ENCODE results near the gene KAZN.

The KAZN gene

DNA sequence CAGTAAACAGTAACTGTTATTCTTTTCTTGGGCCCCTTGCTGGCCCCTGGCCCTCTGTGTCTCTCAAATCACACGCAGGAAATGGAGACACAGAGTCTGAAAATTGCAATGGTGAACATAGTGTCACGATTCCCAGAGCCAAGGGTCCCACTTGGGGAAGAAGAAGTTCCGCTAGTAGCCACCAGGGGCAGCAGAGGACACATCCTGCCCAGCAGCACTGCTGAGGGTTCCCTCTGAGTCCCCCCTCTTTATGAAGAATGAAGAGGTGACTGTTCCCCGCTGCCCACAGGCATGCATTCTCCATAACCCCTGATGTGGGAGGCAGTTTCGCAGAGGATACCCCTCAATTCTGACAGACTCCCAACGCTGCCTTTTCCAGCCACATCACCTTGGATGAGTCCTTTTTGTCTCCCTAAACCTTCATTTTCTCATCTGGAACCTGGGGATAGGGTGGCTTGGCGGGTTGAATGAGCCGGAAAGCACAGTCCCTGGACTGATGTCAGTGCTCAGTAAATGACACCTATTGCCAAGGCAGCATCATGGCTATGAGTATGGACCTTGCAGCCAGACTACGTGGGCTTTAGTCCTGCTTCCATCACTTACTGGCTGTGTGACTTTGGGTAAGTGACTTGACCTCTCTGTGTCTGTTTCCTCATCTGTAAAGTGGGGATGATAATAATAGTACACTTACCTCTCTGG lies 317.0 kb downstream of the KAZN start:
- DNase-seq (ENCODE audit: low spot score) = peak; percentile 71

DNA sequence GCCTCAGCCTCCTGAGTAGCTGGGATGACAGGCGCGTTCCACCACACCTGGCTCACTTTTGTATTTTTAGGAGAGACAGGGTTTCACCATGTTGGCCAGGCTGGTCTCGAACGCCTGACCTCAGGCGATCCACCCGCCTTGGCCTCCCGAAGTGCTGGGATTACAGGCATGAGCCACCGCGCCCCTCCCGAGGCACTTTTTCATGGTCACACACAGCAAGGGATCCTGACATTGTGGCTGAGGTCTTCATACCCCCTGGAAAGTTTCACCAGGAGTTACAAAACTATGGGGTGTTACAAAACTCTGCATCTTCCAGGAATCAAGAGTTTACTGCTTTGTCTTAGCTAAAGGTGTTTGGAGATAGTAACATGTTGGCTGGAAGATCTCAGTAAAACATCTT lies 320.8 kb downstream of the KAZN start:
- DNase-seq (ENCODE audit: low spot score) = no peak

DNA sequence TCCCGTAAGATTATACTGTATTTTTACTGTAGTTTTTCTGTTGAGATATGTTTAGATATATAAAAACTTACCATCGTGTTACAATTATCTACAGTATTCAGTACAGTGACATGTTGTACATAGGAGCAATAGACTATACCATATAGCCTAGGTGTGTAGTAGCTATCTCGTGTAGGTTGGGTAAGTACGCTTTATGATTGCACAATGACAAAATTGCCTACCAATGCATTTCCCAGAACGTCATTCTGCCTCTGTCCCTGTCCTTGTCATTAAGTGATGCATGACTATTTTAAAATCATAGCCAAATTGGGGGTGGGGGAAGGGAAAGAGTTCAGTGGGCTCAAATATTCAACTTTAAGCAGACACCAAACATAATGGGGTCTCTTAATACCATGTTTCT lies 321.3 kb downstream of the KAZN start:
- no peak for DNase-seq (ENCODE audit: low spot score)

DNA sequence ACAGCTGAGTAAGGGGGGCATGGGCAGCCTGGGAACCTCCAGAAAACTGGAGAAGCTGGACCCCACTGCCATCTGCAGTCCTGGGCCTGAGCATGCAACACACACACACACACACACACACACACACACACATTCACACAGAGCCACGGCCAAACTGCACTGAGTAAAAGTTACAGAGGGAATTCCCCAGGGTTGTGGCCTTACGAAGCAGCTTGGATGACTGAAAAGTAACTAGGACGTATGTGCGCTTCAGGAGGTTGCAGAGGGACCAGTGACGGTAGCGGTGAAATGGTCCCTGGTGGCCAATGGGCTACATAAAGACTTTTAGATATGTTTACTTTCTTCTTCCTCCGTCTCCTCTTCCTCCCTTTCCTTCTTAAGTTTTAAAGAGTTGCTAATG lies 322.6 kb downstream of the KAZN start:
- no peak for DNase-seq (ENCODE audit: low spot score)

DNA sequence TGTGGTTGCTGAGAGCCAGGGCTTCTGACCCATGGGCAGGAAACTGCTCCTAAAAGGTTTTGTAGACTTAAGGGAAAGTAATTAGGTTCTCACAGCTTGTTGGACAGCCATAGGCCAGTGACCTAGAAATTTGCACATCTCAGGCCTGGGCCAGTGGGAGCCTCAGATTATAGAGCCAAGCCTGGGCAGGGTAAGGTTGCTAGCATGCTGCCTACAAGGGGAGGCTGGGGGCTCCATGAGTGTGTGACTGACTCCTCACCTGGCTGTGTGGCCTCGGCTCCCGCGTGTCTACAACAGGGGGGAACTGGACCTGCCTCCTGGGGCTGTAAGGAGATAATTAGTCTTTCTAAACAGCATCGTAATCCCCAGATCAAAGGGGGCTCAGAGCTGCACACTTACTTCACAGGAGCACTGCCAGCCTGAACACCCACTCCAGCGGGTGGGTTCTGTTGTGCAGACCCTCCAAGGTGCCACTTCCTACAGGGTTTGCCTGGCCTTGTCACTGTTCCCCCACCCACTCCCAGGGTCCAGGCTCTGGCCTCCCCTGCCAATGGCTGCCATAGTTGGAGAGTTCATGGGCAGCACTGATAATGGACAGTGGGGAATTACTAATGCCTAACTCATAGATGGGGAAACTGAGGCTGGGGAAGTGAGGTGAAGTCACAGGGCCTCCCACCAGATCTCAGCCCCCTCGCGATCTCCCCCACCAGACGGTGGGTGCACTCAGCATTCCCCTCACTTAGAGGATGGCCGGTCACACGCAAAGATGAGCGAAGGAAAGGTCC lies 324.6 kb downstream of the KAZN start:
- no peak for DNase-seq (ENCODE audit: low spot score)

DNA sequence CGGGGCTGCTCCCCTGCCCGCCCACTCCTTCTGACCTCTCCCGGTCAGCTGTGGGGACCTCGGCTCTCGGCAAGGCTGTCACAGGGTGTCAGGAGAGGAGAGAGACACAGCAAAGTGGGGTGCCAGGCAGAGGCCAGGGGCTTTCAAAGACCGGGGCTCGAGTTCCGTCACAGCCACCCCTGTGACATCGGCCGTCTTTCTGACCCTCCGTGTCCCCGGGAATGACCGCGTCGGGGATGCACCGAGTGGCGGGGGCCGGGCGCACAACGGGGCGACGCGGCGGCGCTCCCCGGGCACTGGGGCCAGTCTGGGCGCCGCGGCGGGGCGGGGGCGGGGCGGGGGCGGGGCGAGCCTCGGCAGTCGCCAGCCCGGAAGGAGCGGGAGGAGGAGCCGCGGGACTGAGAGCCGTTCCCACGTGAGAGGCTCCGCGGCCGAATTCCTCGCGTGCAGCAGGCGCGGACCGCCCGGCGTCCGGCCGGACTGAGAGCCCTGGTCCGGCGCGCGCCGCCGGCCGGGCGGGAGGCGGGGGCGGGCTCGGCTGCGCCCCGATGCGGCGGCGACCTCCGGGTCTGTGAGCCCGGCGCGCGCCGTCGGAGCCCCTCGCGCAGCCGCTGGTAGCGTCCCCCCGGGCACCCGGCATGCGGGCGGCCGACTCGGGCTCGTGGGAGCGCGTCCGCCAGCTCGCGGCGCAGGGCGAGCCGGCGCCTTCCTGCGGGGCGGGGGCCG lies 325.4 kb downstream of the KAZN start:
- peak; percentile 95 for DNase-seq (ENCODE audit: low spot score)

DNA sequence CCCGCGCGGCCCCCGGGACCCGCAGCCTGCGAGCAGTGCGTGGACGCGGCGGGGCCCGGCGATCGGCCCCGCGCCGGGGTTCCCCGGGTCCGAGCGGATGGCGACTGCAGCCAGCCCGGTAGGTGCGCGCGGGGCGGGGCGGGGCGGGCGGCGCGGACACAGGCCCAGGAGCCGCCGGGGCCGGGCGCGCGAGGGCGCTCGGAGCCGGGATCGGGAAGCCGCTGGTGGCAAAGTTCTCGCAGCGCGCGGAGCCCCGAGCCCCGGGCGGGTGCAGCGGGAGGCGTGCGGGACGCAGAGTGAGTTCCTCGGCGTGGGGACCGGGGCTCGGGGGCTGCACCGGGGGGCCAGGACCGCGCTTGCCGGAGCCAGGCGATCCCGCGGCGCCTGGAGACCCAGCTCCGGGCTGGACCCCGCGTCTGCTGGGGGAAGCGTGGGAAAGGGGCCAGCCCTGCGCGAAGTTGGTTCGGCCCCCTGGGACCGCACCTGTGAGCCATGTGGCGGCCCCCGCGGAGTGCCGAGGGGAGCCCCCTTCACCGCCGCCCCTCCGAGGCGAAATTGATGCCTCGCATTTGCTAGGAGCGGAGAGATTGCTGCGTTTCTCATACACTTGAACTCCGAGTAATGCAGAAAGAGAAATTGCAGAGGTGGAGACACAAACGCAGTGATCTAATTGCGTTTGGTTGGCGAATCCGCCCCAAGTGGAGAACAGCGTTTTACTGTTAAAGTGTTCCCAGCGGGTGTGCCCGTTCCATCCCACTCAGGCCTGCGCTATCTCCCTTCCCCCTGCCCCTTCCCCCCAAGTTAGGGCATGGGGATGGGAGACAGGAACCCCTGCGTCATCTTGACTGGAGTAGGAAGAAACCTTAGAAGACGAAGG lies 326.2 kb downstream of the KAZN start:
- peak; percentile 72 for DNase-seq (ENCODE audit: low spot score)

DNA sequence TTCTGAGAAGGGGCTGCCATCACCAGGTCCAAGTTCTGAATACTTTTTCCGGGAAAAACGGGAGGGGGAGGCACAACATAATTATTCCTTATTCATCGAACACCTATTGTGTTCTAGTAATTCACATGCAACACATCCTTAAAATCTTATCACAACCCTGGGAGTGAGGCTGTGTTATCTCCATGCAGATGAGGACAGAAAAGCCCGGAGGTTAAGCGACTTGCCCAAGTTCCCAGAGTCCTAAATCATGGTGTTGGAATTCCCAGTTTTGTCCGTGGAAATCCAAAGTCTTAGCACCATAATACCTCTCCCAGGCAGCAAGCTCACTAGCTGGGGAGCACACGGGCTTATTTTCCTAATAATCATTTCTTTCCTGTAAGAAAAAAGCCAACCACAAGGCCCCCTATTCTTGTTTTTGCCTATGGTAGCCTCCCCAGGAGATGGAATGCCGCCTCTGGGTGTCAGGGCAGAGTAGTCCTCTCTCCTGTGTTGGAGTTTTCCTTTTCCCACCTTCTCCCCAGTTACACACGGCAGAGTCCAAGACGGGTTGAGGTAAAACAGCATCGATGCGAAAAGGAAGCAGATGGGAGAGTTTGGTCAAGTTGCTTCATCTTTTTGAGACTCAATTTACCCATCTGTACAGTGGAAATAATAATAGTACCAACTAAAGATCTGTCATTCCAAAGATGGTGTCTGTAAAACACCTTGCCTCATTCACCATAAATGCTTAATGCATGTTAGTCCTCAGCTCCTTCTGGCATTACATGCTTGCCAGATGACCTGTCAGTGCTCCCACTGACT lies 327.1 kb downstream of the KAZN start:
- no peak for DNase-seq (ENCODE audit: low spot score)

DNA sequence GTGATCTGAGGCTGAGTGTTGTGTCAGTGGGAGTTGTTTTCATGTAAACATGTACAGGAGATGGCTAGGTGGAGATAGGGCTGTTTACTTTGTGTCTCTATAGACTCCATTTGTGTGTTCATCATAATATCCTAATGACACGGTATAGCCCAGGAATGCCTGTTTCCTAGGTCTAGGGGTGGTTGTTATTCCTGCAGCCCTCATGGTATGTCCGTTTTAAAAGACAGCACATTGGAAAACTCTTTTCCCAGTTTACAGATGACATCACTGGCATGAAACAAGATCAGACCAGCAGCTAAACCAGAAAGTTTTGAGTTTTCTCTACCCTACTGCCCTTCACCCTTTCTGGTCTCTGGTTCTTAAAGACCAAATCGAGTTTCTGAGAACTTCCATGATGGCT lies 327.7 kb downstream of the KAZN start:
- DNase-seq (ENCODE audit: low spot score) = no peak

DNA sequence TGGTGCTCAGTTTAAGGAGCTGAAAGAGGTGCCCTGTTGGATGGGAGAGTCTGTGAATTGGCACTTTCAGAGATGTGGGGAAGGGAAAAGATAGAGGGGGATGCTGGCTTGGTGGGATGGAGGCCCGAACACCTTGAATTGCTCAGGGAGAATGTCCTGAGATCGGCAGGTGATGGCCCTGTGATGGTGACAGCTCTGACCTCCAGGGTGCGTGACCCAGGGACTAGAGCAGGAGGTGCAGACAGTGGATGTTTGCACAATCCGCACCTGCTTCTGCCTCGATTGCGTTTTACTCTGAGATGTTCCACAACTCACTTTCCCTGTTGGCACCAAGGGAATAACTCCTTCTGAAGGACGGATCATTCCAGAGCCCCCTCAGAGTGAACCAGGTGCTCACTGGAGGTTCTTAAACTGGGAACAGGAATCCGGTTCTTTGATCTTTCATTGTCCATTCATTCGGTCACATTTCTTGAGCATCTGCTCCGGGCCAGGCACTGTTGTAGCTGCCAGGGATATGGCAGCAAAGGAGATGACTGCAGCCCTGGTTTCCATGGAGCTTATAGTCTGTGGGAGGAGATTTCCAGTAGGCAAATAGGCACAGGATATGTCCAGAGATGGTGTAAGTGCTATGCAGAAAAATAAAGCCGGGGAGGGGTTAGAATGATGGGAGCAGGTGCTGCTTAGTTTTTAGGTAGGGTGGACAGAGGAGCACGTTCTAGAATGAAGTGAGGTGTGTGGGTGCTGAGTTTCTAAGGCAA lies 328.5 kb downstream of the KAZN start:
- no peak for DNase-seq (ENCODE audit: low spot score)

DNA sequence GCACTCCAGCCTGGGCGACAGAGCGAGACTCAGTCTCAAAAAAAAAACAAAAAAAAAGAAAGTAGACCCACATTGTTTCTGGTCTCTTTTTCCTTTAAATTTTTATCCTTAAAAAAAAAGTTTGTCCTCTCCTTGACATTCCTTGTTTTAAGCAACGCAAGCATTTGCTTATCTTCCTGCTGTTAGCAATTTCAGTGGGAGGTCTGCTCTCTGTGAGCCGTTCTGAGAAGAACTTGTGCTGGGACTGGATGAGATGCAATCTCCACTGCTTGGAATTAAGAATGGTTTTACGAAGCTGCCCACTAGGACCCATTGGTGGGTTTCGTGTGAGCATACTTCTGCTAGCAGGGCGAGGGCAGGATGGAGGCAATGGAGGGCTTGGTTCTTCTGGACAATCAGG lies 329.9 kb downstream of the KAZN start:
- DNase-seq (ENCODE audit: low spot score) = no peak

DNA sequence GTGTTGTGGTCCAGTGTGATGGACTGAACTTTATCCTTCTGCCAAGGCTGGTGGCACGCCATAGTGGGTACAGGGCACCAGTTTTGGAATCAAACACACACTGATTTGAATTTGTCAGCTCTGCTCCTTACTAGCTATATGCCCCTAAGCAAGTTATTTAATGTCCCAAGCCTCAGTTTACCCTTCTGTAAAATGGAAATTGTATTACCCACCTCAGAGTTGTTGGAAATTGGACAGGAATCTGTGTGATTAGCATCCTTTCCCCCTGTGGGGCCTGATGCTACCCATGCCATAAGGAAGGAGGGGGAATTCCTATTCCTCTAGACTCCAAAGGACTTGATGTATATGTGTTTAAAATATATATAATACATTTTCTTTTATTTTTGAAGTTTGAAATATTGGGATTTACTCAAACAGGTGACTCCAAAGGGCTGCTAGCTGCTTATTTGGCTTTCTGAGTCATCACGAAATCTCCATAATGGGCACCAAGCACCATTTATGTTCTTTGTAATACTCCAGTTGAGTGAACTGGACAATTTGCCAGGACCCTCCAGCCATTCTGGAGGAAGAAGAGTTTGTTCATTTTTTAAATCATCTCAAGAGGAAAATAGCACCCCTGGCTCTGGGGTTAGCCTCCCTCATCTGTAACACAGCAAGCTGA lies 330.5 kb downstream of the KAZN start:
- no peak for DNase-seq (ENCODE audit: low spot score)

DNA sequence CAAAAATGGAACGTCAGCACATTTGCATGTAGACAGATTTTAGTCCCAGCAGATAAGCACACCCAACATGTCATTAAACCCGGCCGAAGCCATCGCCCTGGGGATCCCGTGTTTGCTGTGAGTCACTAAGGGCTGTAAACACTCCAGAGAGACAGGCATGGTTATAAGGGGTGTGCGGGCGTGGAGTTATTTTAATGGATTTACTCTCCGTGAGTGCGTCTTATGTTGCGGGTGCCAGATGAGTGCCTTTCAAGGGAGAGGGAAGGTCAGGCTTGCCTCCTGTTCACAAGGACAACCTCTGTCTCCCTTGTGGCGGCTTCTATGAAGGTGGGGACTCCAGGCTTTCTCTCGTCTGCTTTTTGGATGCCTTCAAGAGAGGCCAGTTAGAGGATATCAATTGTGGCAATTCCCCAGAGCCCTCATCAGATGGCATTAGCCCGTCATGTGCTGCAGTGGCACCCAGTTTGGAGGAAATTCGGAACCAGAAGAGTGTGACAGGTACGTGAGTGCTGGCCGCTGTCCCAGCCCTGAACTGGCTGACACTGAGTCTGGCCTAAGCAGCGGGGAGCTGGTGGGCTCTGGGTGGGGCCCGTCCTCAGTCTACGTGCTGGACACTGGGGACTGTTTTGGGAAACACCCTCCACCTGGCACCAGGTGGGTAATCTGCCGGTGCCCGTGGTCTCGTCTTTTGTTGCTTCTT lies 331.2 kb downstream of the KAZN start:
- DNase-seq (ENCODE audit: low spot score) = peak; percentile 86

DNA sequence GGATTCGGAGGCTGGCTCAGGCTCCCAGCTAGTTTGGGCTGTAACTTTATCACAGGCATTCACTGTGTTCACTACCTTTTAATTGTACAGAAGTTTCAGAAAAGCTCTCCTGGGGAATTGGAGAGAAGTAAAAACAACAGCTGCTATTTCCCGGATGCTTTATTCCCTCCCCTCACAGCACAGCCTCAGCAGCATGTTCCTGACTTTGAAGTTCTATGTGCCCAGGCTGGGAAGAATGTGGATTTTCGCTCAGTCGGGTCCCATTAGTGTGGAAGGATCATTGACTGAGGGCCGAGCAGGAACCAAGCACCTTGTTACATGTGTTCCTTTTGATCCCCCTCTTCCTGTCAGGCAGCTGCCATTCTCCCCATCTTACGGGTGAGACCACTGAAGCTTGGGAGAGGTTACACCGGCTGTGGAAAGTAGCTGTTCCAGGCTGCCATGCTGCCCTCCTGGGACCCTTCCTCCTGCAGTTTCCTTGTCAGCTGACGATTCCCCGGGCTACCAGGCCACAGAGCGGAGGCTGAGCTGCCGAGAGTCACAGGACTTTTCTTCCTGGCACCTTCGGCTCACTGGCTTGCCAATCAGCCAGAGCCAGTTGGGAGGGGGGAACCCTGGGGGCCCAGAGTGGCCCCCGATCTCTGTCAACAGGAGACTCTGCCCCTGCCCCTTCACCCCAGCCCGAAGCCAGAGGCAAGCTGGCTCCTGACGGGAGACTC lies 331.9 kb downstream of the KAZN start:
- DNase-seq (ENCODE audit: low spot score) = no peak

DNA sequence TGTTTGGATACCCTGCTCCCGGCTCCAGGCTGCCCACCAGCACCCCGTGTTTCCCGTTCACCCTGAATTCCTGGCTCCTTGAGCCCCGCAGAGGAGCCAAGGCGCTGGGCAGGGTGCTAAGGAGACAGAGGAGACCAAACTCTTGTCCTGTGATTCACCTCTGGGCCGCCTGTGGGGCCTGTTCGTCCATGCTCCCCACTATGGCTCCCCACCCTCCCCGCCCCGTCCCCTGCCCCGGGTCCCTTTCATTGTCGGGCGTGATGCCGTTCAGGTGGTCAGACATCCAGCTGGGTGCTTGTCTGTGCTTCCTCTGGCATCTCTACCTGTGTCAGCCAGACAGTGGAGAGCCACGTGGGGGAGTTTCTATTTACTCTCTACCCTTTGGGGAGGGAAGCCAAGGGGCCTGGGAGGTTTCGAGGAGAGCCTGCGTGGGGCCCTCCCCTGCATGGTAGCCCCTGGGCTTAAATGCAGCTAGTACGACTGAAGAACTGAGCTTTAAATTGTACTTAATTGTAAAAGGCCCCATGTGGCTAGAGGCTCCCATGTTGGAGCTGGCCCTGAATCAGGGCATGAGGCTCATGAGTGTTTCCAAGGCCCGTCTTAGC lies 333.7 kb downstream of the KAZN start:
- no peak for DNase-seq (ENCODE audit: low spot score)

DNA sequence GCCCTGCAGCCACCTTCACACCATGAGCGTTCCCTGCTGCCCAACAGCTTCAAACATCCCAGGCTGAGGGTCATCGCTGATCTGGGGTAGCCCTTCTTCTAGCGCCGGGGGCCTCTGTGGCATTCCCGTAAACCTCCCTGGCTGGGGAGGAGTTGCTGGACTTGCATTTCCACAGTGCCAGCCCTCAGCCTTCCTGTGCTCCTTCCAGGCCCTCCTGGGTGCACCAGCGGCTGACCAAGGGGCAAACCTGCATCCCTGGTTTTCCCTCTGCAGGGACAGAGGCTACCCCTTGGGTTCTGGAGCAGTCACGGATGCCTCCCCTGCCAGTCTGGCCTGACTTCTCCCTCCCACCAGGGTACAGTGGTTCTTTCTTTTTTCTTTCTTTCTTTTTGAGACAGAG lies 336.4 kb downstream of the KAZN start:
- no peak for DNase-seq (ENCODE audit: low spot score)

DNA sequence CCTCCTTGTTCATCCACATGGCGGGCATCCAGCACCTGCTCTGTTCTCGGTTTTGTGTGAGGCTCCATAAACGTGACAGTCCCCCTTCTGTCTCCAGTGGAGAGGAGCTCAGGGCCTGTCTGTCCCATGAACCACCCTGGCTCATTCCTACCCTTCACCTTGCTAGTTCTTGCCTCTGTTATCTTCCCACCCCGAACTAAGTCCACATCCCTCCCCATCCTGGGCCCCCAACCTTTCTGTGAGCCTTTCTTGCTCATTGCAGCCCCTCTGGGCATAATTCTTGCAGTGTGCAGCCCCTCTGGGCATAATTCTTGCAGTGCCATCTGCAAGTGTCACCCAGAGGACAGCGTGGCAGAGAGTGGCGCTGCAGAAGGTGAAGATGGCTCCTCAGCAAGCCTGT lies 338.3 kb downstream of the KAZN start:
- no peak for DNase-seq (ENCODE audit: low spot score)

DNA sequence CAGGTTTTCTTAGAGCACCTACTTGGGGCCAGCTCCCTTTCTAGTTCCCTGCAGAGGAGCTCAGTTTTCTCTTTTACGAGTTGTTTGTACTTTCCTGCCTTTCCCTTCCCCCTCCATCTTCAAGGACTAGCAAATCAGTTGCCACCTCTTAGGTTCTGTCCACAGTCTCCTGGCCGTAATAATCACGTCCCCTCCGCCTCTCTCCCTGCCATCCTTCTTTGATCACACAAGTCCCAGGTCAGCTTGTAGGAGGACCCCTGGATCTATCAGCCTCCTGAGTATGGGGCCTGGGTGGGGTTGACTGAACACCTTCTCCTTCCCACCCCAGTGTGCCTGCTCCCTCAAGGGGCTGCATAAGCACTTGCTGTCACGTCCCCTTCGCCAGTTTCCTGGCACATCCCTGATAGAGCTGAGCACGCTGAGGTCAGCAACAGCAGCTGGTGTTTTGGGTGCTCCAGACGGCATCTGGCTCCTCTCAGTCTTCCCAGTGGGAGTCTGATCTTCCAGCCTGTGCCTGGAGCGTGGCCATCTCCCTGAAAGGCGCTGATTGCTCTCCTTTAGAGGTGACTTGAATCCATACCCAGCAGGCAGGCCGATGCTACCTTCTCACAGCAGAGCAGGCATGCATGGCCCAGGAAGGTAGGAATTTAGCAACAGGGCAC lies 338.9 kb downstream of the KAZN start:
- DNase-seq (ENCODE audit: low spot score) = no peak

All from AG08395 (cell line).